ENCODE measurements around the gene OR6C2.

DNA sequence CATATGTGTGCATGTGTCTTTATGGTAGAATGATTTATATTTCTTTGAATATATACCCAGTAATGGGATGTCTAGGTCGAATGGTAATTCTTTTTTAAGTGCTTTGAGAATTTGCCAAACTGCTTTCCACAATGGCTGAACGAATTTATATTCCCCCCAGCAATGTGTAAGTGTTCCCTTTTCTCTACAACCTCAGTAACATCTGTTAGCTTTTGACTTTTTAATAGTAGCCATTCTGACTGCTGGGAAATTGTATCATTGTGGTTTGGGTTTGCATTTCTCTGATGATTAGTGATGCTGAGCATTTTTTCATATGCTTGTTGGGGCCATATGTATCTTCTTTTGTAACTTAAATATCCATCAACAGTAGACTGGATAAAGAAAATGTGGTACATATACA is 57.7 kb downstream of the OR6C2 start:
- no peak for TF ChIP-seq EZH2 (IDR thresholded peaks at IDR 0.05; ENCODE audit: borderline replicate concordance, low read length)
- TF ChIP-seq, protein P1, sequence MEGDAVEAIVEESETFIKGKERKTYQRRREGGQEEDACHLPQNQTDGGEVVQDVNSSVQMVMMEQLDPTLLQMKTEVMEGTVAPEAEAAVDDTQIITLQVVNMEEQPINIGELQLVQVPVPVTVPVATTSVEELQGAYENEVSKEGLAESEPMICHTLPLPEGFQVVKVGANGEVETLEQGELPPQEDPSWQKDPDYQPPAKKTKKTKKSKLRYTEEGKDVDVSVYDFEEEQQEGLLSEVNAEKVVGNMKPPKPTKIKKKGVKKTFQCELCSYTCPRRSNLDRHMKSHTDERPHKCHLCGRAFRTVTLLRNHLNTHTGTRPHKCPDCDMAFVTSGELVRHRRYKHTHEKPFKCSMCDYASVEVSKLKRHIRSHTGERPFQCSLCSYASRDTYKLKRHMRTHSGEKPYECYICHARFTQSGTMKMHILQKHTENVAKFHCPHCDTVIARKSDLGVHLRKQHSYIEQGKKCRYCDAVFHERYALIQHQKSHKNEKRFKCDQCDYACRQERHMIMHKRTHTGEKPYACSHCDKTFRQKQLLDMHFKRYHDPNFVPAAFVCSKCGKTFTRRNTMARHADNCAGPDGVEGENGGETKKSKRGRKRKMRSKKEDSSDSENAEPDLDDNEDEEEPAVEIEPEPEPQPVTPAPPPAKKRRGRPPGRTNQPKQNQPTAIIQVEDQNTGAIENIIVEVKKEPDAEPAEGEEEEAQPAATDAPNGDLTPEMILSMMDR (conservative IDR thresholded peaks at IDR 0.05 in 1 of 2, IDR thresholded peaks at IDR 0.05 in 1 of 2; ENCODE audit: extremely low read depth in 1 of 2, insufficient read depth in 1 of 2, low read depth in 1 of 2, low read length in 2 of 2): no peak
